ENCODE data around the gene PRDM13. TPM values are rescaled to one million over a fixed set of nuclear protein-coding genes. Genes with fewer than 3 reads are reported as not detected.
"Not testable (repeated sequence)": the region's sequence is repeated elsewhere in the genome, so short reads cannot be mapped to it uniquely, and the experiment has no call there.

Gene PRDM13
- total RNA-seq, 1 donor from 2014 or later: not detected

GRCh38 chr6:99590728-99591672, 15.6 kb upstream of the PRDM13 start:
- ChIA-PET POLR2A (no interaction called here), CTCF (no interaction called here)
- no peak for ATAC-seq (ENCODE audit: low read depth)
- Mint-ChIP-seq H3K4me3 (peak overlapping the region; percentile 50), H3K27me3 (peaks cover 63% of the 10 kb centered on the region), H3K9me3 (peaks cover 3% of the 10 kb centered on the region), H3K36me3 (ENCODE audit: low read depth) (no peaks in the 10 kb centered on the region), H3K27ac (no peak overlapping the region), H3K4me1 (peaks cover 30% of the 10 kb centered on the region)
- intact Hi-C loops (cut with micrococcal nuclease): loop anchor here (1.0 kb wide), 1 partner anchor 12 kb away; no protein-coding TSS in a partner anchor
- TF ChIP-seq CTCF (IDR thresholded peaks at IDR 0.05): no peak
- no peak for DNase-seq

DNA sequence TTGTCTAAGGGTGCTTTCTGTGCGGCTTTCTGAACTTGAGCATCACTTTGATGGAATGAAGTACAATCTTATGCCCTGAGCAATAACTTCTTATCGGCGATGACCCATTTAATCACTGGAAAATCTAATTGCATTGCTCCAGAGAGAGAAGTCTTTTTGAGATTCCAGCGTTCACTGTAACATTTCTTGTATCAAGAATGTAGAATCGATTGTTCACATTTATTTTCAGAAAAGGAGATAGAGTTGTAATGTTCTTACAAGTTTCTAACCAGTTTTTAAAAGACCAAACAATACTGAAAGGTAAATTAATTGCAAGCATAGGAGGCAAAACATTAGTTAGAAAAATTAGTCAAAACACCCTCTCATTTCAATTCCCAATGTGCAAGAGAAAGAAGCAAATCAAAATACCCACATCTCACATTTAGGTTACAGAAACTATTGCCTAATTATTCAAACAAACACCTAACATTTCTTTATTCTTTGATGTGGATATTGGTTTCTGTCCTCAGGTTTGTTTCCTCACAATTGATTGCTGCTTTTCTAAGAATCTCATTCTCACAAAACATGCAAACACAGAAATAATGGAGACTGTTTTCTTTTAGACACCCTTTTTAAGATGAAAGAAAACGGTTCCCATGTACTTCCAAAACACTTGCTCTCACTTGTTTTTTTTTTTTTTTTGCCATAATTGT, 14.8 kb upstream of the PRDM13 start:
- CTCF ChIA-PET: no interaction called here
- POLR2A ChIA-PET: no interaction called here
- ATAC-seq (ENCODE audit: low read depth): no peak
- no peaks in the 10 kb centered on the region for H3K36me3 Mint-ChIP-seq (ENCODE audit: low read depth)
- DNase-seq: no peak
- H3K27me3 Mint-ChIP-seq: peaks cover 66% of the 10 kb centered on the region
- no peak for TF ChIP-seq CTCF (IDR thresholded peaks at IDR 0.05)
- intact Hi-C loops (cut with micrococcal nuclease): loop anchor here (1.0 kb wide), 1 partner anchor 11 kb away; no protein-coding TSS in a partner anchor
- peaks cover 30% of the 10 kb centered on the region for H3K4me1 Mint-ChIP-seq
- H3K9me3 Mint-ChIP-seq: peaks cover 3% of the 10 kb centered on the region
- peak overlapping the region; percentile 50 for H3K4me3 Mint-ChIP-seq
- no peak overlapping the region for H3K27ac Mint-ChIP-seq

DNA sequence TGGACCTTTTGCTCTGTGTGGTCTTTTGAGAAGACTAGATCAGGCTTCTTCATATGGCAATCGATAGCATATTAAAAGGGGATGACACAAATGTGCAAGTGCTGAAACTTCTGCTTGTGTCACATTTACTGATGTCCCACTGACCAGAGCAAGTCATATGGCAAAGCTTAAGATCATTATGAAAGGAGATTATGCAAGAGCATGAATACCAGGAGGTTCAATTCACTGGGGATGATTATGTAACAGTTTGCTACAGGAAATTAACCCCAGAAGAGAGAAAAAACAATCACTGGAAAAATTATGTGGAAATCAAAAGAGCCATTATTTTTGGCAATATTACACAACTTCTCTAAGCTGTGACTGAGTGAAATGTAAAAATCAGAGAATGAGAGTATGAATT, 13.7 kb upstream of the PRDM13 start:
- Mint-ChIP-seq H3K27me3 (peaks cover 72% of the 10 kb centered on the region), H3K36me3 (ENCODE audit: low read depth) (no peaks in the 10 kb centered on the region), H3K27ac (no peak overlapping the region), H3K4me1 (peaks cover 30% of the 10 kb centered on the region), H3K9me3 (peaks cover 3% of the 10 kb centered on the region), H3K4me3 (no peak overlapping the region)
- no peak for DNase-seq
- POLR2A ChIA-PET: no interaction called here
- TF ChIP-seq CTCF (IDR thresholded peaks at IDR 0.05): no peak
- CTCF ChIA-PET: no interaction called here
- ATAC-seq (ENCODE audit: low read depth): no peak
- intact Hi-C loops (cut with micrococcal nuclease): no loop called here

DNA sequence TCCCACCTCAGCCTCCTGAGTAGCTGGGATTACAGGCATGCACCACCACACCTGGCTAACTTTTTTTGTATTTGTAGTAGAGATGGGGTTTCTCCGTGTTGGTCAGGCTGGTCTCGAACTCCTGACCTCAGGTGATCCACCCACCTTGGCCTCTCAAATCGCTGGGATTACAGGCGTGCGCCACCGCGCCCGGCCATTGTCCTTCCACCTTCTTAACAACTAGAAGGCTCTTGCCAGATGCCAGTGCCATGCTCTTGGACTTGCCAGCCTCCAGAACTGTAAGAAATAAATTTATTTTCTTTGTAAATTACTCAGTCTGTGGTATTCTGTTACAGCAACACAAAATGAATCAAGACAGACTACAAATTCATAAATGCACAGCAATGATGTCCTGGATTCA, 11.9 kb upstream of the PRDM13 start:
- H3K4me3 Mint-ChIP-seq; H3K36me3 Mint-ChIP-seq (ENCODE audit: low read depth); CTCF ChIA-PET; DNase-seq; ATAC-seq (ENCODE audit: low read depth); H3K27ac Mint-ChIP-seq; POLR2A ChIA-PET; H3K9me3 Mint-ChIP-seq; intact Hi-C loops (cut with micrococcal nuclease): not testable (repeated sequence)
- Mint-ChIP-seq H3K27me3 (peaks cover 72% of the 10 kb centered on the region), H3K4me1 (peaks cover 19% of the 10 kb centered on the region)

DNA sequence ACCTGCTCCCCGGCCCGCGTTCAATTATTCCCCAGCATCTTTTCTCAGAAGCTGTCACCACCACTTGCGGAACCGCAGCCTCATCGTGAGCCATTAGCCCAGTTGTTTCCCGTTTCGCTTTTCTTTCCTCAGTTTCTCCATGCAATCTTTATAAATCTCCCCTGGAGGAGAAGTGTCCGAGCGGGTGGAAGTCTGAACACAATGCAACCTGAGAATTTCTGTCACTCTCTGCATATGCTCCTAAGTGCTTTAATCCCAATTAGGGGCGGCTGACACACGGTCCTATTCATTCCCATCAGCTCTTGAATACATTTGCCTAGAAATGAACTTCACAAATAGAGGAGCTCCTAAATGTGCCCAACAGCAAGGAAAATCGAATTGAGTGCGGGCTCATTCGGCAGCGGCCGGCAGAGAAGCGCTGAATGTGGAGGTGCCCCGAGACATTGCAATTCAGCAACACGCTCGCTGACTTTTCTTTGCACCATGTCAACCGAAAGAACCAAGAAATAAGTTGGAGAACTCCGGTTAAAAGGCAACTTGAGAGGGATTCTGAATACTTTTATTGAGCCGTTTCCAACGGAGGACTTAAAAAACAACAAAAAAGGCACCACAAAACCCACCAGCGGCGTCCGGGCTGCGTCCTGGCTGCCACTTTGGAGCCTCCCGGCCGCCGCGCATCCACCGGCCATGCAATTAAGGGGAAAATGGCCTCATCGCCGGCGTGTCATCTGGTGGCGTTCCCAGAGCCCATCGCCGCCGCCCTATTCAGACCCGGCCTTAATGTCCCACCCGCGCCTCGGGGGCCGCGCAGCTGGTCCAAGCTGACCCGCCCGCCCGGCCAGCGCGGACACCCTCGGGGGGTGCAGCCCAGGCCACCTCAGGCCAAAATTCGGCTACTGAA, 3.9 kb upstream of the PRDM13 start:
- TF ChIP-seq CTCF (IDR thresholded peaks at IDR 0.05): no peak
- H3K4me3 Mint-ChIP-seq: peak overlapping the region; percentile 60
- peaks cover 27% of the 10 kb centered on the region for H3K4me1 Mint-ChIP-seq
- H3K27me3 Mint-ChIP-seq: peaks cover 74% of the 10 kb centered on the region
- no peak for DNase-seq
- ATAC-seq (ENCODE audit: low read depth): no peak
- no peak overlapping the region for H3K27ac Mint-ChIP-seq
- CTCF ChIA-PET: interaction anchor here (2.7 kb wide), 1 partner anchor 14 kb away, joined by 12 read pairs; no protein-coding TSS in a partner anchor
- H3K9me3 Mint-ChIP-seq: no peaks in the 10 kb centered on the region
- H3K36me3 Mint-ChIP-seq (ENCODE audit: low read depth): no peaks in the 10 kb centered on the region
- intact Hi-C loops (cut with micrococcal nuclease): loop anchor here (1.0 to 5.0 kb wide), 3 partner anchors 11 to 770 kb away; partner anchors contain the start of gene POU3F2
- POLR2A ChIA-PET: no interaction called here
